ENCODE data around the gene SPHK1.

SPHK1 gene

GRCh38 chr17:76363107-76363842 lies 21.1 kb upstream of the SPHK1 start:
- no peak for DNase-seq (ENCODE audit: low read depth in 2 of 2)

GRCh38 chr17:76365256-76365903 lies 19.0 kb upstream of the SPHK1 start:
- no peak for DNase-seq (ENCODE audit: low read depth in 2 of 2)

GRCh38 chr17:76366247-76366646 lies 18.2 kb upstream of the SPHK1 start:
- no peak for DNase-seq (ENCODE audit: low read depth in 2 of 2)

- no peak for DNase-seq (ENCODE audit: low read depth in 2 of 2)
These were observed 16.8 kb upstream of the SPHK1 start for GRCh38 chr17:76367642-76368041.

GRCh38 chr17:76368545-76368944 lies 15.9 kb upstream of the SPHK1 start:
- no peak for DNase-seq (ENCODE audit: low read depth in 2 of 2)

- no peak for DNase-seq (ENCODE audit: low read depth in 2 of 2)
These were observed 15.0 kb upstream of the SPHK1 start for GRCh38 chr17:76369379-76369778.

GRCh38 chr17:76369804-76370203 lies 14.6 kb upstream of the SPHK1 start:
- DNase-seq (ENCODE audit: low read depth in 2 of 2) = no peak

- no peak for DNase-seq (ENCODE audit: low read depth in 2 of 2)
These were observed 14.0 kb upstream of the SPHK1 start for GRCh38 chr17:76370261-76370993.

- DNase-seq (ENCODE audit: low read depth in 2 of 2) = no peak
These were observed 12.5 kb upstream of the SPHK1 start for GRCh38 chr17:76371656-76372628.

GRCh38 chr17:76376318-76377133 lies 7.9 kb upstream of the SPHK1 start:
- DNase-seq (ENCODE audit: low read depth in 2 of 2) = no peak

GRCh38 chr17:76378548-76379274 lies 5.7 kb upstream of the SPHK1 start:
- DNase-seq (ENCODE audit: low read depth in 2 of 2) = no peak

GRCh38 chr17:76379275-76379641 lies 5.2 kb upstream of the SPHK1 start:
- DNase-seq (ENCODE audit: low read depth in 2 of 2) = no peak

- DNase-seq (ENCODE audit: low read depth in 2 of 2) = no peak
These were observed 4.6 kb upstream of the SPHK1 start for GRCh38 chr17:76379646-76380376.

- DNase-seq (ENCODE audit: low read depth in 2 of 2) = no peak
These were observed 2.6 kb upstream of the SPHK1 start for GRCh38 chr17:76381633-76382350.

GRCh38 chr17:76382351-76382802 lies 2.0 kb upstream of the SPHK1 start:
- DNase-seq (ENCODE audit: low read depth in 2 of 2) = no peak

GRCh38 chr17:76382803-76383545 lies 1.4 kb upstream of the SPHK1 start:
- peak; percentile 19 to 32 for DNase-seq (ENCODE audit: low read depth in 2 of 2)

GRCh38 chr17:76383546-76384221 lies 725 bp upstream of the SPHK1 start:
- DNase-seq (ENCODE audit: low read depth in 2 of 2) = peak in 1 of 2 donors; percentile 17
